GM21825 (cell line): ENCODE results near the gene MTIF2.
A peak's percentile ranks its signal among the peaks of the same experiment; 100 is the strongest.
"Not testable (repeated sequence)": the region's sequence is repeated elsewhere in the genome, so short reads cannot be mapped to it uniquely, and the experiment has no call there.

Experiments used
- ATAC-seq: cut with Tn5 transposase; IDR thresholded peaks from one replicate; pipeline ENCODE4 v1.9.1; 2021; ENCODE audit warnings: mild to moderate bottlenecking, moderate library complexity; ENCODE audit not compliant: unreplicated experiment

Gene MTIF2

GRCh38 chr2:55245411-55245810 is 23.6 kb downstream of the MTIF2 start:
- no peak for ATAC-seq

GRCh38 chr2:55242617-55243016 is 26.4 kb downstream of the MTIF2 start:
- no peak for ATAC-seq

GRCh38 chr2:55241582-55241981 is 27.4 kb downstream of the MTIF2 start:
- not testable (repeated sequence) for ATAC-seq

GRCh38 chr2:55239656-55240222 is 29.3 kb downstream of the MTIF2 start:
- no peak for ATAC-seq

GRCh38 chr2:55236992-55237543 is 32.0 kb downstream of the MTIF2 start:
- no peak for ATAC-seq

GRCh38 chr2:55235724-55236538 is 33.1 kb downstream of the MTIF2 start:
- ATAC-seq, result no peak

GRCh38 chr2:55233658-55233940 is 35.4 kb downstream of the MTIF2 start:
- ATAC-seq, result no peak

- no peak for ATAC-seq
Observed at GRCh38 chr2:55232863-55233657, 36.0 kb downstream of the MTIF2 start.

- ATAC-seq, result peak; percentile 90
Observed at GRCh38 chr2:55232084-55232862, 36.8 kb downstream of the MTIF2 start, which contains the start of the genes CLHC1 and RPS27A. CLHC1 (minus strand) TSS chr2:55232293; CDS start chr2:55222411, 9,882 bp downstream. RPS27A (plus strand) TSS chr2:55232688; CDS start chr2:55232825, 137 bp downstream.

GRCh38 chr2:55231546-55232083 is 37.4 kb downstream of the MTIF2 start:
- no peak for ATAC-seq

GRCh38 chr2:55230551-55230950 is 38.5 kb downstream of the MTIF2 start:
- ATAC-seq, result no peak

- ATAC-seq, result no peak
Observed at GRCh38 chr2:55229221-55229620, 39.8 kb downstream of the MTIF2 start.

- ATAC-seq, result no peak
Observed at GRCh38 chr2:55228226-55228563, 40.8 kb downstream of the MTIF2 start.

- not testable (repeated sequence) for ATAC-seq
Observed at GRCh38 chr2:55227437-55228225, 41.4 kb downstream of the MTIF2 start.

- ATAC-seq, result no peak
Observed at GRCh38 chr2:55225481-55226020, 43.5 kb downstream of the MTIF2 start.

- ATAC-seq, result no peak
Observed at GRCh38 chr2:55224761-55225261, 44.2 kb downstream of the MTIF2 start.

- ATAC-seq, result no peak
Observed at GRCh38 chr2:55223958-55224760, 44.9 kb downstream of the MTIF2 start.

- no peak for ATAC-seq
Observed at GRCh38 chr2:55213822-55214221, 55.2 kb downstream of the MTIF2 start.
